NB4 (cell line): ENCODE measurements around the gene ZNF136.

Experiments used
- CTCF ChIP-seq: IDR thresholded peaks from one replicate; pipeline ENCODE4 v1.5.1; 2012; ENCODE audit warnings: low read depth, low read length
- MYC ChIP-seq: IDR thresholded peaks from 2 replicates; pipeline ENCODE4 v1.6.1; 2011; ENCODE audit warnings: low read depth, low read length
- POLR2A ChIP-seq: IDR thresholded peaks from 2 replicates; pipeline ENCODE4 v1.6.1; 2011; ENCODE audit warnings: mild to moderate bottlenecking; ENCODE audit not compliant: insufficient read length; ENCODE audit errors: extremely low read depth
- TF ChIP-seq, protein P1 (sequence below): IDR thresholded peaks from 2 replicates; pipeline ENCODE4 v1.6.1; 2011; ENCODE audit warnings: low read depth, low read length

DNA sequence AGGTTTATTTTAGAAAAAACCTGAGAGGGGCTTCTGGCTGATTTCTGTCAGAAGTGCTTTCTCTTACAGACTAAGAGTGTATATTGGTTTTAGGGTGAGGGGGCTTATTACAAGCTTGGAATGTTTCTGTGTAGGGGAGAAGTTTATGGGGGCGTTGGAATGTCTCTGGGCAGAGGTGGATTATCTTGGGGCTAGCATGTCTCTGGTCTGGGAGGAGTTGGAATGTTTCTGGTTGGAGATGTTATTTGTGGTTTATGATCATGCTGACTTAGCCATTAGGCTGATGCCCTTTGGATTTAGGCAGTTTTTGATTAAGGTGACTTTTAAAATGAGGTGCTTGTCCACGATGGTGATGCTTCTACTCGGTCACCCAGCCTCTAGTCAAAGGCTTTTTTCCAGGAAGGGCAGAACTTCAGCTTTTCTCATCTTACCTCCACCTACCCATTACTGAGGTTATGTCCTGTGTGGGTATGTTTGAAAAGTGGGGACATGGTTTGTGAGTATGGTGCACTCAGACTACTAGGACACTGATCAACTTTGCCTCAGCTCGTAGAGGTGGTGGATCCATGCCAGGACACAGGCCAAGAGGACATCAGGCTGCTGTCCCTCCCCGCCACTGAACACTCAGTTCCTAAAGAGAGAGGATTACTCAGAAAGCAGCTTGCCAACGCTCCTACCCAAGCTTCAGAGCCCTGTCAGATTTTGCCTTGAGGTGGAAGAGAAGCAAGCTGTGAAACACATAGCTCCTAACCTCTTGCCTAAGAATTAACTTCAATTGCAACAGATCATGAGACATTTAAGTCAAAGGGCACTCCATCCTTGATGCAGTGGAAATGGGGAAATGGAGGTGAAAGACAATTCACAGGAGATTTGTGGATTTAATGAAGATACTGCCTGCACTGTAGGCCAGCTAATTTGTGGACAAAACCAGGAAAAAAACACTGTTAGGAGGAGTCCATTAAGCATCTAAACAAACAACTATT, 68.1 kb downstream of the ZNF136 start:
- TF ChIP-seq CTCF (no peak), POLR2A (no peak), MYC (no peak)
- TF ChIP-seq, protein P1, sequence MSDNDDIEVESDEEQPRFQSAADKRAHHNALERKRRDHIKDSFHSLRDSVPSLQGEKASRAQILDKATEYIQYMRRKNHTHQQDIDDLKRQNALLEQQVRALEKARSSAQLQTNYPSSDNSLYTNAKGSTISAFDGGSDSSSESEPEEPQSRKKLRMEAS = no peak
